H1 (cell line): ENCODE measurements around the gene PID1.

ENCODE experiments used
- POLR2AphosphoS5 ChIP-seq: IDR thresholded peaks from 2 replicates; pipeline ENCODE4 v1.6.1; 2011; ENCODE audit warnings: low read depth, low read length
- SRF ChIP-seq: IDR thresholded peaks from 2 replicates; pipeline ENCODE4 v1.6.1; 2011; ENCODE audit warnings: mild to moderate bottlenecking, low read depth, low read length, moderate library complexity
- TF ChIP-seq, protein P1 (sequence below), 3 experiments: IDR thresholded peaks; 1 replicate in 2 of 3; 2 replicates in 1 of 3; pipeline versions ENCODE4 v1.5.1 to v1.6.1; 2011; ENCODE audit warnings: low read length in 3 of 3, mild to moderate bottlenecking in 3 of 3, inconsistent platforms in 2 of 3, low read depth in 1 of 3, moderate library complexity in 1 of 3; ENCODE audit not compliant: insufficient read depth in 1 of 3; ENCODE audit errors: control extremely low read depth in 1 of 3

DNA sequence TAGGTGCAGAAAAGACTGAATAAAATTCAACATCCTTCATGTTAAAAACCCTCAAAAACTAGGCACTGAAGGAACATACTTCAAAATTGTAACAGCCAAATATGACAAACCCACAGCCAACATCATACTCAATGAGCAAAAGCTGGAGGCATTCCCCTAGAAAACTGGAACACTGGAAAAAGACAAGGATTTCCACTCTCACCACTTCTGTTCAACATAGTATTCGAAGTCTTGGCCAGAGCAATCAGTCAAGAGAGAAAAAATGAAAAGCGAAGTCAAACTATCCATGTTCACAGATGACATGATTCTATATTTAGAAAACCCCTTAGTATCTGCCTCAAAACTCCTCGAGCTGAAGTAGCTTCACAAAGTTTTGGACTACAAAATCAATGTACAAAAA, 282.3 kb downstream of the PID1 start:
- TF ChIP-seq, protein P1, sequence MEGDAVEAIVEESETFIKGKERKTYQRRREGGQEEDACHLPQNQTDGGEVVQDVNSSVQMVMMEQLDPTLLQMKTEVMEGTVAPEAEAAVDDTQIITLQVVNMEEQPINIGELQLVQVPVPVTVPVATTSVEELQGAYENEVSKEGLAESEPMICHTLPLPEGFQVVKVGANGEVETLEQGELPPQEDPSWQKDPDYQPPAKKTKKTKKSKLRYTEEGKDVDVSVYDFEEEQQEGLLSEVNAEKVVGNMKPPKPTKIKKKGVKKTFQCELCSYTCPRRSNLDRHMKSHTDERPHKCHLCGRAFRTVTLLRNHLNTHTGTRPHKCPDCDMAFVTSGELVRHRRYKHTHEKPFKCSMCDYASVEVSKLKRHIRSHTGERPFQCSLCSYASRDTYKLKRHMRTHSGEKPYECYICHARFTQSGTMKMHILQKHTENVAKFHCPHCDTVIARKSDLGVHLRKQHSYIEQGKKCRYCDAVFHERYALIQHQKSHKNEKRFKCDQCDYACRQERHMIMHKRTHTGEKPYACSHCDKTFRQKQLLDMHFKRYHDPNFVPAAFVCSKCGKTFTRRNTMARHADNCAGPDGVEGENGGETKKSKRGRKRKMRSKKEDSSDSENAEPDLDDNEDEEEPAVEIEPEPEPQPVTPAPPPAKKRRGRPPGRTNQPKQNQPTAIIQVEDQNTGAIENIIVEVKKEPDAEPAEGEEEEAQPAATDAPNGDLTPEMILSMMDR (IDR thresholded peaks at IDR 0.05; ENCODE audit: control extremely low read depth in 1 of 3, insufficient read depth in 1 of 3, low read depth in 1 of 3, low read length in 3 of 3): no peak
- no peak for TF ChIP-seq SRF
- no peak for TF ChIP-seq POLR2AphosphoS5
